ENCODE data around the gene VTN.

The VTN gene

GRCh38 chr17:28371245-28372202 is 1.4 kb upstream of the VTN start, which contains the start of gene SARM1:
Gene SARM1 (plus strand): TSS chr17:28371694. CDS start chr17:28372033, 339 bp downstream.
- Histone ChIP-seq H3K9me3 (ENCODE audit: severe bottlenecking) (no peaks in the 10 kb centered on the region), H3K4me1 (ENCODE audit: insufficient read depth, poor library complexity, severe bottlenecking) (peaks cover 6% of the 10 kb centered on the region), H3K27me3 (ENCODE audit: insufficient read depth, poor library complexity, severe bottlenecking) (no peaks in the 10 kb centered on the region), H3K4me3 (ENCODE audit: severe bottlenecking) (peak within 1 kb of the TSS; percentile 31), H3K36me3 (ENCODE audit: low read depth) (no peaks in the 10 kb centered on the region), H3K27ac (ENCODE audit: poor library complexity, severe bottlenecking) (peak within 1 kb of the TSS; percentile 31)
- no peak for TF ChIP-seq CTCF (IDR thresholded peaks at IDR 0.05; ENCODE audit: poor library complexity, severe bottlenecking)
- ATAC-seq (ENCODE audit: low read depth) (peak; percentile 77), DNase-seq (ENCODE audit: low spot score) (peak; percentile 84)

GRCh38 chr17:28370744-28371103 is 617 bp upstream of the VTN start:
- no peak for DNase-seq (ENCODE audit: low spot score)
- Histone ChIP-seq H3K9me3 (ENCODE audit: severe bottlenecking) (no peaks in the 10 kb centered on the region), H3K27ac (ENCODE audit: poor library complexity, severe bottlenecking) (peak overlapping the region; percentile 31), H3K4me3 (ENCODE audit: severe bottlenecking) (no peak overlapping the region), H3K4me1 (ENCODE audit: insufficient read depth, poor library complexity, severe bottlenecking) (peaks cover 6% of the 10 kb centered on the region), H3K36me3 (ENCODE audit: low read depth) (no peaks in the 10 kb centered on the region), H3K27me3 (ENCODE audit: insufficient read depth, poor library complexity, severe bottlenecking) (no peaks in the 10 kb centered on the region)
- ATAC-seq (ENCODE audit: low read depth): no peak
- no peak for TF ChIP-seq CTCF (IDR thresholded peaks at IDR 0.05; ENCODE audit: poor library complexity, severe bottlenecking)

DNA sequence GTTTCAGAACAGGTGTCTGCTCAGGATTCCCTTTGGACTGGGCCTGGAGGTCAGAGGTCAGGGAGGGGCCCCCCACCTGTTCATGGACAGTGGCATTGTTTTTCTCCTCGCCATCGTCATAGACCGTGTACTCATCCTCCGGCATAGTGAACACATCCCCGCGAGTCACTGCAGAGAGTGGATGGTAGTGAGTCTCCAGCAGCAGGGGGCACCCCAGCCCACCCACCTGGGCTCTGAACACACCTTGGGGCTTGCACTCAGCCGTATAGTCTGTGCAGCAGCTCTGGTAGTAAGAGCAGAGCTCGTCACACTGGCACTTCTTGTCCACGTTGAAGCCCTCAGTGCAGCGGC is 448 bp downstream of the VTN start:
- TF ChIP-seq CTCF (IDR thresholded peaks at IDR 0.05; ENCODE audit: poor library complexity, severe bottlenecking): no peak

DNA sequence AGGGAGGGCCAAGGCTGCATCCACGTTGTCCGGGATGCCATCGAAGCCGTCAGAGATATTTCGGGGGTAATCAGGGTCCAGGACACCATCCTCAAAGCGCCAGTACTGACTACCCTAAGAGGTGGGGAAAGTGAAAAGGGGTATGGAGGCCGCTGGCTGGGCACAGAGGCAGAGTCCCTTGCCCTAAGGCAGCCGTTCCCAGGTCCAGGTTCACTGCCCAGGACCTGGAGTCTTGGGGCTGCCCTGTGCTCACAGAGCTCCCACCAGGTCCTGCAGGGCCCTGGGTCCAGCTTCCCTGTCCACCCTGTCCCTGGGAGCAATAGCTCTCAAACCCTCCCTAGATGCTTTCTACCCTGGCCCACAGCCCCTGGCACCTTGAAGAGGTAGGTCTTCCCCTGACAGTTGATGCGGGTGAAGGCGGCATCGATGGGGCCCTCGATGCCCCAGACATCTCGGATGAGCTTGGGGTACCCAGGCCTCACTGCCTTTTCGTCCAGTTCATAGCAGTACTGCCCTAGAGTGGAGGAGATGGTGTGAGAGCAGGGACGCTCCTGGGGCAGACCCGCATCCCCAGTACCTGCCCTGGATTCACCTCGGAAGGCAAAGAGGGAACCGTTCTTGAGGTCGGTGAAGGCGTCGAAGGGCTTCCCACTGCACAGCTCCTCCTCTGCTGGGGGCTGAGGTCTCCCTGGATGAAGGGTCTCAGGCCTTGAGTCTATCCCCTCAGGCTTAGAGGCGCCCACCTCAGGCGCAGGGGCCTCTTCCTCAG is 1.0 kb downstream of the VTN start:
- ATAC-seq (ENCODE audit: low read depth): no peak
- no peaks in the 10 kb centered on the region for H3K27me3 ChIP-seq (ENCODE audit: insufficient read depth, poor library complexity, severe bottlenecking)
- no peaks in the 10 kb centered on the region for H3K9me3 ChIP-seq (ENCODE audit: severe bottlenecking)
- no peak overlapping the region for H3K4me3 ChIP-seq (ENCODE audit: severe bottlenecking)
- TF ChIP-seq CTCF (IDR thresholded peaks at IDR 0.05; ENCODE audit: poor library complexity, severe bottlenecking): no peak
- peaks cover 6% of the 10 kb centered on the region for H3K4me1 ChIP-seq (ENCODE audit: insufficient read depth, poor library complexity, severe bottlenecking)
- no peak for DNase-seq (ENCODE audit: low spot score)
- H3K36me3 ChIP-seq (ENCODE audit: low read depth): no peaks in the 10 kb centered on the region
- H3K27ac ChIP-seq (ENCODE audit: poor library complexity, severe bottlenecking): no peak overlapping the region

More for the DNA sequence above, 448 bp downstream of the VTN start:
- Histone ChIP-seq H3K27me3 (ENCODE audit: insufficient read depth, poor library complexity, severe bottlenecking) (no peaks in the 10 kb centered on the region), H3K36me3 (ENCODE audit: low read depth) (no peaks in the 10 kb centered on the region), H3K9me3 (ENCODE audit: severe bottlenecking) (no peaks in the 10 kb centered on the region), H3K27ac (ENCODE audit: poor library complexity, severe bottlenecking) (no peak overlapping the region), H3K4me1 (ENCODE audit: insufficient read depth, poor library complexity, severe bottlenecking) (peaks cover 6% of the 10 kb centered on the region), H3K4me3 (ENCODE audit: severe bottlenecking) (no peak overlapping the region)
- ATAC-seq (ENCODE audit: low read depth): no peak
- DNase-seq (ENCODE audit: low spot score): no peak
